Esophagus (tissue), 2 donors: ENCODE data around the gene NOS1. TPM values are rescaled to one million over a fixed set of nuclear protein-coding genes. Genes with fewer than 3 reads are reported as not detected.
"Not testable (repeated sequence)": the region's sequence is repeated elsewhere in the genome, so short reads cannot be mapped to it uniquely, and the experiment has no call there.

ENCODE experiments used
- H3K27ac ChIP-seq, 2 donors: one replicate each; pipeline ENCODE4 v1.5.1; 2013; ENCODE audit warnings: low read depth in 2 of 2, mild to moderate bottlenecking in 2 of 2, inconsistent platforms in 1 of 2, low read length in 1 of 2, moderate library complexity in 1 of 2
- H3K27me3 ChIP-seq, 2 donors: one replicate each; pipeline ENCODE4 v1.6.1; 2013; ENCODE audit warnings: low read length in 2 of 2, control low read depth in 1 of 2, mild to moderate bottlenecking in 1 of 2; ENCODE audit not compliant: insufficient read depth in 2 of 2, control insufficient read depth in 1 of 2
- H3K36me3 ChIP-seq, 2 donors: one replicate each; pipeline ENCODE4 v1.6.1; 2013; ENCODE audit warnings: low read length in 1 of 2; ENCODE audit not compliant: control insufficient read depth in 2 of 2, insufficient read depth in 2 of 2
- H3K4me1 ChIP-seq, 2 donors: one replicate each; pipeline ENCODE4 v1.6.1; 2013; ENCODE audit warnings: low read length in 1 of 2; ENCODE audit not compliant: control insufficient read depth in 2 of 2, insufficient read depth in 2 of 2
- H3K4me3 ChIP-seq, 2 donors: one replicate each; pipeline ENCODE4 v1.5.1; 2013; ENCODE audit warnings: low read length in 2 of 2, mild to moderate bottlenecking in 2 of 2, low read depth in 1 of 2, moderate library complexity in 1 of 2
- H3K9me3 ChIP-seq, 2 donors: one replicate each; pipeline ENCODE4 v1.6.1; 2013; ENCODE audit warnings: mild to moderate bottlenecking in 2 of 2, low read depth in 1 of 2, low read length in 1 of 2, moderate library complexity in 1 of 2; ENCODE audit not compliant: control insufficient read depth in 2 of 2, insufficient read depth in 1 of 2
- WGBS, 2 donors: extraction: QIAGEN DNeasy Blood & Tissue Kit; methylation state at CpG; one replicate each; pipeline ENCODE4 v1.1.7; 2013; 5-methylcytosine and 5-hydroxymethylcytosine counted together
- polyA plus RNA-seq, 2 donors: library from polyadenylated mRNA; stranded (reverse); fragments of 200-250 nt; gene quantifications; one replicate each; pipeline ENCODE4 v1.2.3, GENCODE V29; 2013
- donor health status: healthy with polysubstance abuse.
- donor health status: Bipolar disorder and iron deficiency.

NOS1 gene
- polyA plus RNA-seq = under 1 TPM; 0.32 to 0.35 TPM

- Histone ChIP-seq H3K27ac (no peak within 1 kb of the TSS), H3K36me3 (no peaks in the 10 kb centered on the region), H3K27me3 (peaks cover 4 to 13% of the 10 kb centered on the region in 2 donors), H3K4me3 (peak within 1 kb of the TSS; percentile 40 to 44), H3K4me1 (no peaks in the 10 kb centered on the region), H3K9me3 (peaks cover 0 to 2% of the 10 kb centered on the region in 2 donors)
- WGBS, 2 donors = 3 to 4% methylated on average over 31 to 33 of the region's 33 CpGs
Observed at GRCh38 chr12:117361347-117361751, at the start of gene NOS1. NOS1 (minus strand) TSS chr12:117361626; CDS start chr12:117331069, 30,557 bp downstream.

GRCh38 chr12:117409286-117409685 is 47.9 kb upstream of the NOS1 start:
- no peaks in the 10 kb centered on the region for H3K36me3 ChIP-seq
- H3K4me1 ChIP-seq = no peaks in the 10 kb centered on the region
- no peaks in the 10 kb centered on the region for H3K27me3 ChIP-seq
- no peak overlapping the region for H3K4me3 ChIP-seq
- no peak overlapping the region for H3K27ac ChIP-seq
- peaks cover 0 to 2% of the 10 kb centered on the region in 2 donors for H3K9me3 ChIP-seq

DNA sequence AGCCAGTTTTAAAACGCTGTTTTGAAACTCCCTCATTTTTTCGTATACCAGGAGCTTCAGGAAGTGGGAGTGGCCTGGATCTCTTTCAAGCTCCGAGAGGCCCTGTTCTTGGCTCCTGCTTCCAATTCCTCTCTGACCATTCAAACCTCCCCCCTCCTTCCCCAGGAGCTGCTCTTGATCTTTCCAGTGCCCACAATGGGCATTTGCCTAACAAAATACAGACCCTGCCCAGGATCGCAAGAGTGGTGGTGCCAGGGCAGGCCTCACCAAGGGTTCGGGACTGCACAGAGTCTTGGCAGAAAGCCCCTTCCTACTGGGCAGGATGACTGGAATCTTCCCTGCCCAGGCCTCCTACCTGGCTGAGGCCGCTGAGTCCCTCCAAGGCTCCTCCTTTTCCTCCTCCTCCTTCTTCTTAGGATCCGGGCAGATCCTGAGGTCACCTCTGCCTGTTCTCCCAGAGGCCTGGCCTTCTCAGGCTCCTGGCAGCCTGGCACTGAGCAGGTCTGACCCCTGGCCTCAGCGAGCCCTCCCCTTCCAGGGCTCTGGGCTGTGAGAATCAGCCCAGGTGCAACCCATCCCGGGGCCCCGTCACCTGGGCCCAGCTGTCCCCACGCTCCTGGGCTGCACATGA is 46.9 kb upstream of the NOS1 start:
- Histone ChIP-seq H3K9me3 (peaks cover 0 to 5% of the 10 kb centered on the region in 2 donors), H3K27me3 (no peaks in the 10 kb centered on the region), H3K36me3 (no peaks in the 10 kb centered on the region), H3K4me3 (no peak overlapping the region), H3K4me1 (no peaks in the 10 kb centered on the region), H3K27ac (no peak overlapping the region)
- WGBS, 2 donors = 37% methylated on average over 11 of the region's 11 CpGs

GRCh38 chr12:117404940-117405339 is 43.5 kb upstream of the NOS1 start:
- Histone ChIP-seq H3K36me3 (no peaks in the 10 kb centered on the region), H3K4me1 (no peaks in the 10 kb centered on the region), H3K27ac (no peak overlapping the region), H3K4me3 (no peak overlapping the region), H3K9me3 (peaks cover 0 to 7% of the 10 kb centered on the region in 2 donors), H3K27me3 (no peaks in the 10 kb centered on the region)
- WGBS, 2 donors = 81 to 89% methylated on average over 7 of the region's 7 CpGs

GRCh38 chr12:117404203-117404853 is 42.9 kb upstream of the NOS1 start:
- Histone ChIP-seq H3K4me1 (no peaks in the 10 kb centered on the region), H3K4me3 (no peak overlapping the region), H3K27ac (no peak overlapping the region), H3K9me3 (peaks cover 0 to 5% of the 10 kb centered on the region in 2 donors), H3K27me3 (no peaks in the 10 kb centered on the region), H3K36me3 (no peaks in the 10 kb centered on the region)
- 70 to 74% methylated on average over 4 of the region's 4 CpGs for WGBS, 2 donors

GRCh38 chr12:117403586-117404139 is 42.2 kb upstream of the NOS1 start:
- H3K27ac ChIP-seq = no peak overlapping the region
- no peaks in the 10 kb centered on the region for H3K27me3 ChIP-seq
- no peaks in the 10 kb centered on the region for H3K36me3 ChIP-seq
- WGBS, 2 donors = 86 to 93% methylated on average over 3 of the region's 3 CpGs
- no peak overlapping the region for H3K4me3 ChIP-seq
- peaks cover 0 to 5% of the 10 kb centered on the region in 2 donors for H3K9me3 ChIP-seq
- no peaks in the 10 kb centered on the region for H3K4me1 ChIP-seq

- Histone ChIP-seq H3K9me3 (peaks cover 0 to 5% of the 10 kb centered on the region in 2 donors), H3K36me3 (no peaks in the 10 kb centered on the region), H3K27ac (no peak overlapping the region), H3K4me3 (no peak overlapping the region), H3K27me3 (no peaks in the 10 kb centered on the region), H3K4me1 (no peaks in the 10 kb centered on the region)
- 66 to 70% methylated on average over 4 of the region's 4 CpGs for WGBS, 2 donors
Observed at GRCh38 chr12:117402363-117402762, 40.9 kb upstream of the NOS1 start.

DNA sequence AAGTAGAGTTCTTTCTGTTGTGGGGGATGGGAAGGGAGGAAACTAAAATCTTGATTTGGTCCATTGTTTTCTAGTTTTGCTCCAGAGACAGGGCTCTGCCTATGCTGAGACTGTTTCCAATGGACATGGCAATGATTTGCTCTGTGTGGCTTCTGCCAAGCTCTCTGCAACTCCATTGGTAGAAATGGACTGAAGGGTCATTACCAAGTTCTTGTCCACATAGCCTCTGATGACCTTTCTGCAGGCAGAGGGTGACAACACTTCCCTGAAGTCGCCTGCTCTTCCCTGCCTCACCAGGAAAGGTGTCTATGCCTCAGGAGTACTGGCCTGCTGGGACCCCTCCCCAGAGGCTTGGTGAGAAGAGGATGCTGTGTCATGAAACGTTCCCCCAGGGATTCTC is 39.5 kb upstream of the NOS1 start:
- 46 to 55% methylated on average over 2 of the region's 2 CpGs for WGBS, 2 donors
- H3K4me3 ChIP-seq = no peak overlapping the region

DNA sequence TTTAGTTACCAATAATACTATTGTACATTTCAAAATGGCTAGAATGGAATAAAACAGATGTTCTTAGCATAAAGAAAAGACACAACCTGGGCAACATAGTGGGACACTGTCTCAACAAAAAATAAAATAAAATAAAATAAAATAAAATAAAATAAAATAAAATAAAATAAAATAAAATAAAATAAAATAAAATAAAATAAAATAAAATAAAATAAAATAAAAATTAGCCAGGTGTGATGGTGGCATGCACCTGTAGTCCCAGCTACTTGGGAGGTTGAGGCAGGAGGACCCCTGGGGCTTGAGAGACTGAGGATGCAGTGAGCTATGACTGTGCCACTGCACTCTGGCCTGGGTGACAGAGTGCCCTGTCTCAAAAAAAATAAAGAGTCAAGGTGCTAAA is 37.1 kb upstream of the NOS1 start:
- H3K9me3 ChIP-seq, H3K4me3 ChIP-seq, H3K27ac ChIP-seq, H3K4me1 ChIP-seq, H3K36me3 ChIP-seq, H3K27me3 ChIP-seq: not testable (repeated sequence)

More for the DNA sequence above, 39.5 kb upstream of the NOS1 start:
- Histone ChIP-seq H3K36me3 (no peaks in the 10 kb centered on the region), H3K27ac (no peak overlapping the region), H3K9me3 (peaks cover 0 to 5% of the 10 kb centered on the region in 2 donors), H3K4me1 (no peaks in the 10 kb centered on the region), H3K27me3 (no peaks in the 10 kb centered on the region)

GRCh38 chr12:117395766-117396165 is 34.3 kb upstream of the NOS1 start:
- Histone ChIP-seq H3K36me3 (no peaks in the 10 kb centered on the region), H3K4me1 (peaks cover 0 to 2% of the 10 kb centered on the region in 2 donors), H3K27ac (no peak overlapping the region), H3K9me3 (no peaks in the 10 kb centered on the region), H3K4me3 (no peak overlapping the region), H3K27me3 (no peaks in the 10 kb centered on the region)
